Skin of body (tissue), 2 donors: ENCODE data around the gene SRP19. TPM values are rescaled to one million over a fixed set of nuclear protein-coding genes. Genes with fewer than 3 reads are reported as not detected.
"Not testable (repeated sequence)": the region's sequence is repeated elsewhere in the genome, so short reads cannot be mapped to it uniquely, and the experiment has no call there.

Experiments
- DNase-seq: peaks from one replicate; lab custom pipeline; 2025; lab: John Stamatoyannopoulos, UW
- total RNA-seq: library from RNA; depleted of rRNA; stranded (reverse); fragments of >200 nt; gene quantifications from one replicate; pipeline ENCODE4 v1.2.3, GENCODE V29; 2014

The SRP19 gene
- 35.9 TPM for total RNA-seq

GRCh38 chr5:112860929-112861637, at the start of gene SRP19:
SRP19 (plus strand) TSS chr5:112861287; CDS start chr5:112861377, 90 bp downstream.
- DNase-seq = peak; percentile 98

GRCh38 chr5:112812549-112812948, 48.5 kb upstream of the SRP19 start:
- DNase-seq = no peak

- DNase-seq = no peak
Measured at GRCh38 chr5:112820246-112820645, 40.8 kb upstream of the SRP19 start.

GRCh38 chr5:112822456-112822855, 38.6 kb upstream of the SRP19 start:
- DNase-seq = no peak

GRCh38 chr5:112823181-112823580, 37.9 kb upstream of the SRP19 start:
- DNase-seq = no peak

- no peak for DNase-seq
Measured at GRCh38 chr5:112823656-112824055, 37.4 kb upstream of the SRP19 start.

- no peak for DNase-seq
Measured at GRCh38 chr5:112824197-112824596, 36.9 kb upstream of the SRP19 start.

- no peak for DNase-seq
Measured at GRCh38 chr5:112830378-112830777, 30.7 kb upstream of the SRP19 start.

- no peak for DNase-seq
Measured at GRCh38 chr5:112833971-112834370, 27.1 kb upstream of the SRP19 start.

GRCh38 chr5:112844489-112844888, 16.6 kb upstream of the SRP19 start:
- no peak for DNase-seq

GRCh38 chr5:112846556-112846955, 14.5 kb upstream of the SRP19 start:
- no peak for DNase-seq

- no peak for DNase-seq
Measured at GRCh38 chr5:112847306-112847705, 13.8 kb upstream of the SRP19 start.

GRCh38 chr5:112848116-112848811, 12.8 kb upstream of the SRP19 start:
- peak; percentile 59 for DNase-seq

GRCh38 chr5:112849912-112850311, 11.2 kb upstream of the SRP19 start:
- DNase-seq = no peak

GRCh38 chr5:112854651-112855050, 6.4 kb upstream of the SRP19 start:
- DNase-seq = no peak

GRCh38 chr5:112857866-112858265, 3.2 kb upstream of the SRP19 start:
- DNase-seq = no peak

- DNase-seq = not testable (repeated sequence)
Measured at GRCh38 chr5:112860571-112860928, 537 bp upstream of the SRP19 start.

- DNase-seq = no peak
Measured at GRCh38 chr5:112861638-112861985, 525 bp downstream of the SRP19 start.

GRCh38 chr5:112862085-112862484, 998 bp downstream of the SRP19 start:
- no peak for DNase-seq

GRCh38 chr5:112863549-112863948, 2.5 kb downstream of the SRP19 start:
- DNase-seq = no peak

- no peak for DNase-seq
Measured at GRCh38 chr5:112865128-112865527, 4.0 kb downstream of the SRP19 start.

- no peak for DNase-seq
Measured at GRCh38 chr5:112866739-112867138, 5.7 kb downstream of the SRP19 start.

GRCh38 chr5:112867411-112867810, 6.3 kb downstream of the SRP19 start:
- no peak for DNase-seq
